A673 (cell line): Measurements from ENCODE around the gene CAPZB. TPM values are rescaled to one million over a fixed set of nuclear protein-coding genes. Genes with fewer than 3 reads are reported as not detected.
A peak's percentile ranks its signal among the peaks of the same experiment; 100 is the strongest.

Experiments used
- BruUV-seq: library from RNA; stranded (reverse); fragments of 400-500 nt; replicated peaks from 2 replicates; lab custom pipeline; 2021; lab: Mats Ljungman, UMichigan
- CTCF ChIA-PET: fragments of 300-600 bp; sonication (Branson Sonifier 250); formaldehyde crosslinking; loops from one replicate; lab custom pipeline; 2022; ENCODE audit warnings: antibody characterized with exemption; lab: Charles Lee
- POLR2A ChIA-PET: fragments of 300-600 bp; sonication (Branson Sonifier 250); formaldehyde crosslinking; loops from one replicate; lab custom pipeline; 2022; ENCODE audit warnings: antibody characterized with exemption; ENCODE audit not compliant: low non-redundant PET; lab: Charles Lee
- DNase-seq: peaks from one replicate; pipeline ENCODE4 v3.0.0-alpha.2; 2015; ENCODE audit warnings: low spot score
- H3K27ac ChIP-seq: fragments of 200-600 bp; sonication (generic); 2 replicates; pipeline ENCODE4 v1.5.1; 2016; ENCODE audit warnings: mixed run types, low read depth, mild to moderate bottlenecking, mixed read lengths, antibody characterized with exemption, low read length; ENCODE audit not compliant: poor library complexity, severe bottlenecking
- H3K27me3 ChIP-seq: fragments of 200-600 bp; sonication (generic); replicated peaks from 2 replicates; pipeline ENCODE4 v1.6.1; 2017; ENCODE audit warnings: mixed run types, low read depth, mild to moderate bottlenecking, mixed read lengths, antibody characterized with exemption, low read length; ENCODE audit not compliant: insufficient read depth, poor library complexity
- H3K36me3 ChIP-seq: fragments of 200-600 bp; sonication (generic); 2 replicates; pipeline ENCODE4 v1.6.1; 2016; ENCODE audit warnings: mixed run types, mild to moderate bottlenecking, mixed read lengths, antibody characterized with exemption, low read length; ENCODE audit not compliant: insufficient read depth, poor library complexity, severe bottlenecking
- H3K4me1 ChIP-seq: fragments of 200-600 bp; sonication (generic); 2 replicates; pipeline ENCODE4 v1.6.1; 2017; ENCODE audit warnings: mixed run types, mild to moderate bottlenecking, mixed read lengths, antibody characterized with exemption, low read length; ENCODE audit not compliant: insufficient read depth, poor library complexity, severe bottlenecking
- H3K4me3 ChIP-seq: fragments of 200-600 bp; sonication (generic); 2 replicates; pipeline ENCODE4 v1.5.1; 2016; ENCODE audit warnings: low read depth, mixed run types, mild to moderate bottlenecking, mixed read lengths, low read length; ENCODE audit not compliant: poor library complexity, severe bottlenecking
- H3K9me3 ChIP-seq: fragments of 200-600 bp; sonication (generic); 2 replicates; pipeline ENCODE4 v1.6.1; 2016; ENCODE audit warnings: mixed run types, low read depth, mild to moderate bottlenecking, mixed read lengths, antibody characterized with exemption, low read length; ENCODE audit not compliant: poor library complexity, severe bottlenecking
- CTCF ChIP-seq: fragments of 300-800, 200-600 bp; sonication (generic); conservative IDR thresholded peaks from 2 replicates; pipeline ENCODE4 v1.5.1; 2017; ENCODE audit warnings: low read depth, mild to moderate bottlenecking, antibody characterized with exemption, low read length, moderate library complexity, mixed read lengths
- EZH2 ChIP-seq: fragments of 200-600 bp; sonication (generic); IDR thresholded peaks from 2 replicates; pipeline ENCODE4 v1.6.1; 2017; ENCODE audit warnings: borderline replicate concordance, low read depth, mild to moderate bottlenecking, mixed read lengths, antibody characterized with exemption, low read length; ENCODE audit not compliant: poor library complexity, severe bottlenecking
- intact Hi-C: fragments of 100-400 bp; cut with micrococcal nuclease; formaldehyde crosslinking; loops from one replicate; pipeline ENCODE4 v1.10.0; 2022; ENCODE audit not compliant: unreplicated experiment
- total RNA-seq: library from RNA; stranded (reverse); gene quantifications from 2 replicates; pipeline ENCODE4 v1.2.3, GENCODE V29; 2021

The CAPZB gene
- total RNA-seq, 1 experiment from 2014 or later: 214 TPM

GRCh38 chr1:19438516-19439195, 46.7 kb downstream of the CAPZB start:
- intact Hi-C loops: no loop called here
- Histone ChIP-seq H3K27ac (peak overlapping the region; percentile 66), H3K27me3 (no peaks in the 10 kb centered on the region), H3K4me3 (no peak overlapping the region), H3K36me3 (no peaks in the 10 kb centered on the region), H3K4me1 (peaks cover 97% of the 10 kb centered on the region), H3K9me3 (no peaks in the 10 kb centered on the region)
- ChIA-PET CTCF (no interaction called here), POLR2A (no interaction called here)
- BruUV-seq: no TSS peak
- no peak for DNase-seq
- TF ChIP-seq CTCF: no peak
- TF ChIP-seq EZH2: no peak

- CTCF ChIA-PET: no interaction called here
- intact Hi-C loops: no loop called here
Observed at GRCh38 chr1:19437891-19438294, 47.4 kb downstream of the CAPZB start.

GRCh38 chr1:19436716-19437476, 48.4 kb downstream of the CAPZB start:
- H3K27ac ChIP-seq: no peak overlapping the region

More at GRCh38 chr1:19437891-19438294, 47.4 kb downstream of the CAPZB start:
- POLR2A ChIA-PET: interaction anchor here (0.7 kb wide), 1 partner anchor 23 kb away, joined by 3 read pairs; no protein-coding TSS in a partner anchor
- Histone ChIP-seq H3K4me1 (peaks cover 100% of the 10 kb centered on the region), H3K36me3 (no peaks in the 10 kb centered on the region), H3K4me3 (no peak overlapping the region), H3K9me3 (no peaks in the 10 kb centered on the region), H3K27me3 (no peaks in the 10 kb centered on the region), H3K27ac (peak overlapping the region; percentile 66)
- no peak for TF ChIP-seq EZH2
- TF ChIP-seq CTCF: no peak
- no peak for DNase-seq
- BruUV-seq: no TSS peak

More at GRCh38 chr1:19436716-19437476, 48.4 kb downstream of the CAPZB start:
- TF ChIP-seq EZH2 (no peak), CTCF (no peak)
- intact Hi-C loops: no loop called here
- H3K27me3 ChIP-seq: no peaks in the 10 kb centered on the region
- POLR2A ChIA-PET: interaction anchor here (0.6 to 0.7 kb wide), 2 partner anchors 24 to 86 kb away, joined by 3 to 4 read pairs; no protein-coding TSS in a partner anchor
- no peak overlapping the region for H3K4me3 ChIP-seq
- CTCF ChIA-PET: no interaction called here
- H3K4me1 ChIP-seq: peaks cover 100% of the 10 kb centered on the region
- no peak for DNase-seq
- no peaks in the 10 kb centered on the region for H3K9me3 ChIP-seq
- BruUV-seq: no TSS peak
- H3K36me3 ChIP-seq: no peaks in the 10 kb centered on the region
